Prostate gland (tissue), 2 donors: ENCODE data around the gene SAXO1.

Source experiments
- POLR2A ChIP-seq: fragments of 450-650 bp; IDR thresholded peaks from one replicate; pipeline ENCODE4 v1.6.1; 2016; ENCODE audit warnings: antibody characterized with exemption, mild to moderate bottlenecking
- POLR2AphosphoS5 ChIP-seq: sonication (generic); formaldehyde crosslinking; IDR thresholded peaks from one replicate; pipeline ENCODE4 v1.6.1; 2017; ENCODE audit warnings: antibody characterized with exemption
- TF ChIP-seq, protein P1 (sequence below), 4 experiments: fragments of 200-600 bp in 2 of 4; fragments of 450-650 bp in 2 of 4; sonication (generic) in 2 of 4; IDR thresholded peaks; 1 replicate in 3 of 4; 2 replicates in 1 of 4; pipeline ENCODE4 v1.5.1; 2016 to 2019; ENCODE audit warnings: antibody characterized with exemption in 4 of 4, mild to moderate bottlenecking in 2 of 4, moderate library complexity in 2 of 4

DNA sequence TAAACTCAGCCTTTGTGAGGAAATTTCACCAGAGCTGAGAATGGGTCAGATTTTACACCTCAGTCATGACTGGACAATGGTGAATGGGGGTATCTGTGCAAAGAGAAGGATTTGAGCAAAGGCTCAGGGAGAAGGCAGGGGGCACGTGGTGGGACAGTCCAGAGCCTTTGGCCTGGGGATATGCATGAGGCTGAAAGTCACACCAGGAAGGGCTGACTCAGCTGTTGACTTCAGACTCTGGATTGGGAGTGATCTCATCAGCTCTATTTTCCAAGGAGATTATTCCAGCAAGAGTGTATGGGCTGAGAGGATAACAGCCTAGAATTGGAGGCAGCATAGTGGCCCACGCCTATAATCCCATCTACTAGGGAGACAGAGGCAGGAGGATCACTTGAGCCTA is 53.6 kb downstream of the SAXO1 start:
- TF ChIP-seq POLR2A: no peak
- TF ChIP-seq, protein P1, sequence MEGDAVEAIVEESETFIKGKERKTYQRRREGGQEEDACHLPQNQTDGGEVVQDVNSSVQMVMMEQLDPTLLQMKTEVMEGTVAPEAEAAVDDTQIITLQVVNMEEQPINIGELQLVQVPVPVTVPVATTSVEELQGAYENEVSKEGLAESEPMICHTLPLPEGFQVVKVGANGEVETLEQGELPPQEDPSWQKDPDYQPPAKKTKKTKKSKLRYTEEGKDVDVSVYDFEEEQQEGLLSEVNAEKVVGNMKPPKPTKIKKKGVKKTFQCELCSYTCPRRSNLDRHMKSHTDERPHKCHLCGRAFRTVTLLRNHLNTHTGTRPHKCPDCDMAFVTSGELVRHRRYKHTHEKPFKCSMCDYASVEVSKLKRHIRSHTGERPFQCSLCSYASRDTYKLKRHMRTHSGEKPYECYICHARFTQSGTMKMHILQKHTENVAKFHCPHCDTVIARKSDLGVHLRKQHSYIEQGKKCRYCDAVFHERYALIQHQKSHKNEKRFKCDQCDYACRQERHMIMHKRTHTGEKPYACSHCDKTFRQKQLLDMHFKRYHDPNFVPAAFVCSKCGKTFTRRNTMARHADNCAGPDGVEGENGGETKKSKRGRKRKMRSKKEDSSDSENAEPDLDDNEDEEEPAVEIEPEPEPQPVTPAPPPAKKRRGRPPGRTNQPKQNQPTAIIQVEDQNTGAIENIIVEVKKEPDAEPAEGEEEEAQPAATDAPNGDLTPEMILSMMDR (IDR thresholded peaks at IDR 0.05): no peak
- no peak for TF ChIP-seq POLR2AphosphoS5
